ENCODE results near the gene FBF1. TPM values are rescaled to one million over a fixed set of nuclear protein-coding genes. Genes with fewer than 3 reads are reported as not detected.
A peak's percentile ranks its signal among the peaks of the same experiment; 100 is the strongest.

Gene FBF1
- total RNA-seq, 1 experiment from 2014 or later: 22.8 TPM

- H3K9me3 ChIP-seq (ENCODE audit: control insufficient read depth in 1 of 2, insufficient read depth in 1 of 2, low read depth in 1 of 2, low read length in 2 of 2): no peaks in the 10 kb centered on the region
- H3K27ac ChIP-seq (ENCODE audit: low read depth, low read length): no peak overlapping the region
- H3K27me3 ChIP-seq (ENCODE audit: insufficient read depth, low read length): no peaks in the 10 kb centered on the region
- ATAC-seq (peak; percentile 74), DNase-seq (ENCODE audit: low read depth, low spot score) (no peak)
- no peak overlapping the region for H3K9ac ChIP-seq (ENCODE audit: low read length)
- RAD21 ChIA-PET (ENCODE audit: low non-redundant PET in 1 of 2, low total read pairs in 2 of 2, uncharacterized antibody in 2 of 2, unreplicated experiment in 2 of 2): no interaction called here
- H4K20me1 ChIP-seq (ENCODE audit: insufficient read depth): no peaks in the 10 kb centered on the region
- intact Hi-C loops (cut with micrococcal nuclease): no loop called here
- no peak overlapping the region for H3K4me3 ChIP-seq (replicated peaks in 1 of 2; ENCODE audit: low read depth in 1 of 2, low read length in 2 of 2)
- H3K79me2 ChIP-seq (ENCODE audit: insufficient read depth, low read length): no peaks in the 10 kb centered on the region
- H3K4me1 ChIP-seq (ENCODE audit: control insufficient read depth in 1 of 2, insufficient read depth in 2 of 2, low read length in 2 of 2): peaks cover 0 to 9% of the 10 kb centered on the region in 2 experiments; a peak in 2 of 4 replicates
- CTCF ChIA-PET: interaction anchor here (1.2 kb wide), 1 partner anchor 13 kb away, joined by 5 read pairs; no protein-coding TSS in a partner anchor
- no peak overlapping the region for H3K4me2 ChIP-seq (ENCODE audit: low read length)
- no peaks in the 10 kb centered on the region for H3K36me3 ChIP-seq (ENCODE audit: control insufficient read depth in 1 of 2, insufficient read depth in 2 of 2, low read length in 2 of 2)
- BruUV-seq (replicated peaks): no TSS peak
- no peak for TF ChIP-seq CEBPB (IDR thresholded peaks at IDR 0.05; ENCODE audit: low read depth)
- no peak for TF ChIP-seq REST (IDR thresholded peaks at IDR 0.05; ENCODE audit: low read depth)
- no peak for TF ChIP-seq SP1 (IDR thresholded peaks at IDR 0.05; ENCODE audit: low read depth)
- no peak for TF ChIP-seq FOSL1 (IDR thresholded peaks at IDR 0.05; ENCODE audit: low read depth)
- no peak for TF ChIP-seq ATF3 (IDR thresholded peaks at IDR 0.05)
- TF ChIP-seq POLR2AphosphoS5 (IDR thresholded peaks at IDR 0.05; ENCODE audit: low read depth, low read length): no peak
- no peak for TF ChIP-seq EGR1 (IDR thresholded peaks at IDR 0.05; ENCODE audit: low read depth)
- no peak for TF ChIP-seq ZNF274 (IDR thresholded peaks at IDR 0.05; ENCODE audit: low read depth, low read length)
- no peak for TF ChIP-seq SIN3A (IDR thresholded peaks at IDR 0.05; ENCODE audit: low read depth)
- no peak for TF ChIP-seq EZH2phosphoT487 (IDR thresholded peaks at IDR 0.05; ENCODE audit: borderline replicate concordance)
- no peak for TF ChIP-seq EZH2 (IDR thresholded peaks at IDR 0.05)
- TF ChIP-seq SRF (IDR thresholded peaks at IDR 0.05; ENCODE audit: low read depth): no peak
- no peak for TF ChIP-seq RAD21 (IDR thresholded peaks at IDR 0.05; ENCODE audit: low read depth)
- TF ChIP-seq TCF7L2 (IDR thresholded peaks at IDR 0.05; ENCODE audit: borderline replicate concordance, extremely low read depth, insufficient read depth, insufficient read length): no peak
- TF ChIP-seq CTCF (IDR thresholded peaks at IDR 0.05 in 2 of 3, conservative IDR thresholded peaks at IDR 0.05 in 1 of 3; ENCODE audit: borderline replicate concordance in 1 of 3, insufficient read depth in 1 of 3, low read depth in 2 of 3, low read length in 2 of 3): no peak
- no peak for TF ChIP-seq MAX (IDR thresholded peaks at IDR 0.05)
- no peak for TF ChIP-seq POLR2A (IDR thresholded peaks at IDR 0.05; ENCODE audit: borderline replicate concordance, extremely low read depth, insufficient read depth, insufficient read length)
- TF ChIP-seq ZFX (IDR thresholded peaks at IDR 0.05): no peak
- TF ChIP-seq ELF1 (IDR thresholded peaks at IDR 0.05; ENCODE audit: borderline replicate concordance, low read depth): no peak
- no peak for TF ChIP-seq ZBTB33 (IDR thresholded peaks at IDR 0.05; ENCODE audit: extremely low read depth, insufficient replicate concordance, low read length)
- H2AFZ ChIP-seq (ENCODE audit: low read depth, low read length, poor library complexity, severe bottlenecking): no peak overlapping the region
- no peaks in the 10 kb centered on the region for H3K9me2 ChIP-seq (ENCODE audit: insufficient read depth)
- POLR2A ChIA-PET: interaction anchor here (1.2 kb wide), 1 partner anchor 135 kb away, joined by 3 read pairs; no protein-coding TSS in a partner anchor
Observed at GRCh38 chr17:75914643-75915267, 26.1 kb downstream of the FBF1 start.

All from HCT116 (cell line).